Breast epithelium (tissue), 3 donors: ENCODE results near the gene STARD9.

ENCODE experiments used
- CTCF ChIP-seq, 3 donors: fragments of 450-650 bp; IDR thresholded peaks; one replicate each; pipeline ENCODE4 v1.5.1; 2016 to 2017; ENCODE audit warnings: antibody characterized with exemption in 3 of 3, mild to moderate bottlenecking in 3 of 3, moderate library complexity in 3 of 3
- POLR2A ChIP-seq: fragments of 450-650 bp; IDR thresholded peaks from one replicate; pipeline ENCODE4 v1.6.1; 2016; ENCODE audit warnings: antibody characterized with exemption, mild to moderate bottlenecking, moderate library complexity
- POLR2AphosphoS5 ChIP-seq, 3 donors: sonication (generic); formaldehyde crosslinking; IDR thresholded peaks; one replicate each; pipeline ENCODE4 v1.6.1; 2017; ENCODE audit warnings: antibody characterized with exemption in 3 of 3

- TF ChIP-seq CTCF (IDR thresholded peaks at IDR 0.05) (no peak), POLR2AphosphoS5 (IDR thresholded peaks at IDR 0.05) (no peak), POLR2A (no peak)
Measured at GRCh38 chr15:42692536-42692935, 117.1 kb downstream of the STARD9 start.
